Natural killer cell (primary cell): ENCODE data around the gene SNCB. TPM values are rescaled to one million over a fixed set of nuclear protein-coding genes. Genes with fewer than 3 reads are reported as not detected.

ENCODE experiments used
- ATAC-seq, 3 donors: fragments of 150-1000 bp in 2 of 3; fragments of 200-7000 bp in 1 of 3; cut with Tn5 transposase; 1 replicate in 1 of 3; 2 replicates in 2 of 3; pipeline ENCODE4 v1.10.0; 2021; ENCODE audit warnings: mild to moderate bottlenecking in 2 of 3, moderate library complexity in 2 of 3
- DNase-seq, 2 donors: peaks; one replicate each; pipeline versions ENCODE4 v3.0.0 to v3.0.0-alpha.2; 2013 to 2021; ENCODE audit warnings: mixed read lengths in 1 of 2
- H3K27ac ChIP-seq: one replicate; pipeline ENCODE4 v1.5.1; 2013; ENCODE audit warnings: mild to moderate bottlenecking, low read length
- H3K27me3 ChIP-seq: one replicate; pipeline ENCODE4 v1.6.1; 2013; ENCODE audit warnings: low read length; ENCODE audit not compliant: control insufficient read depth, insufficient read depth
- H3K36me3 ChIP-seq: one replicate; pipeline ENCODE4 v1.6.1; 2013; ENCODE audit warnings: low read length; ENCODE audit not compliant: control insufficient read depth, insufficient read depth
- H3K4me1 ChIP-seq: one replicate; pipeline ENCODE4 v1.6.1; 2013; ENCODE audit warnings: low read length; ENCODE audit not compliant: control insufficient read depth, insufficient read depth
- H3K4me3 ChIP-seq: one replicate; pipeline ENCODE4 v1.5.1; 2013; ENCODE audit warnings: low read length
- H3K9me3 ChIP-seq: one replicate; pipeline ENCODE4 v1.6.1; 2013; ENCODE audit warnings: low read length; ENCODE audit not compliant: control insufficient read depth, insufficient read depth
- H3K27ac Mint-ChIP-seq, 2 donors: one replicate each; pipeline ENCODE4 v1.8.0; 2022; ENCODE audit warnings: mild to moderate bottlenecking in 2 of 2, mixed read lengths in 2 of 2, moderate library complexity in 1 of 2
- H3K27me3 Mint-ChIP-seq, 2 donors: one replicate each; pipeline ENCODE4 v1.8.0; 2022; ENCODE audit warnings: low read depth in 2 of 2, mixed read lengths in 2 of 2
- H3K36me3 Mint-ChIP-seq: one replicate; pipeline ENCODE4 v1.8.0; 2022; ENCODE audit warnings: mixed read lengths
- H3K4me1 Mint-ChIP-seq, 2 donors: one replicate each; pipeline ENCODE4 v1.8.0; 2022; ENCODE audit warnings: mixed read lengths in 2 of 2
- H3K4me3 Mint-ChIP-seq: one replicate; pipeline ENCODE4 v1.8.0; 2022; ENCODE audit warnings: mild to moderate bottlenecking, moderate library complexity, mixed read lengths
- H3K9me3 Mint-ChIP-seq, 2 donors: one replicate each; pipeline ENCODE4 v1.8.0; 2022; ENCODE audit warnings: mixed read lengths in 2 of 2
- CTCF ChIP-seq: fragments of 200-600 bp; IDR thresholded peaks from one replicate; pipeline ENCODE4 v1.8.0; 2022; ENCODE audit warnings: antibody characterized with exemption
- WGBS: methylation state at CpG from one replicate; pipeline ENCODE4 v1.1.7; 2013; ENCODE audit warnings: missing lambda C conversion rate; ENCODE audit not compliant: insufficient coverage; 5-methylcytosine and 5-hydroxymethylcytosine counted together
- intact Hi-C: fragments of 100-400 bp; cut with micrococcal nuclease; formaldehyde crosslinking; loops from one replicate; pipeline ENCODE4 v1.14.2; 2022
- total RNA-seq, 4 donors: library from RNA; stranded (reverse); fragments of 120-200 nt in 1 of 4; gene quantifications; one replicate each; pipeline versions ENCODE4 v1.2.3 to v1.2.4, GENCODE V29; 2013 to 2022

Gene SNCB
- total RNA-seq, 3 donors from 2014 or later (not counting 1 experiment from before 2014, with no cell fraction given) = not detected

- no peaks in the 10 kb centered on the region for H3K4me1 ChIP-seq
- Mint-ChIP-seq H3K9me3 (no peaks in the 10 kb centered on the region), H3K36me3 (no peaks in the 10 kb centered on the region), H3K27ac (no peak overlapping the region), H3K4me3 (no peak overlapping the region), H3K27me3 (no peaks in the 10 kb centered on the region), H3K4me1 (no peaks in the 10 kb centered on the region)
- WGBS = 81% methylated on average over 4 of the region's 4 CpGs
- DNase-seq (no peak), ATAC-seq (no peak)
- no peaks in the 10 kb centered on the region for H3K36me3 ChIP-seq
- intact Hi-C loops = loop anchor here (10.0 kb wide), 1 partner anchor 855 kb away; no protein-coding TSS in a partner anchor
- peaks cover 2% of the 10 kb centered on the region for H3K9me3 ChIP-seq
- TF ChIP-seq CTCF = no peak
- no peak overlapping the region for H3K27ac ChIP-seq
- H3K4me3 ChIP-seq = no peak overlapping the region
- no peaks in the 10 kb centered on the region for H3K27me3 ChIP-seq
Observed at GRCh38 chr5:176579323-176579722, 51.0 kb downstream of the SNCB start.

GRCh38 chr5:176578391-176578808 is 51.9 kb downstream of the SNCB start:
- peak; percentile 22 for TF ChIP-seq CTCF
- intact Hi-C loops = loop anchor here (10.0 kb wide), 1 partner anchor 854 kb away; no protein-coding TSS in a partner anchor
- Histone ChIP-seq H3K27me3 (no peaks in the 10 kb centered on the region), H3K27ac (no peak overlapping the region), H3K9me3 (no peaks in the 10 kb centered on the region), H3K4me3 (no peak overlapping the region), H3K36me3 (no peaks in the 10 kb centered on the region), H3K4me1 (peaks cover 7% of the 10 kb centered on the region)
- WGBS = 55% methylated on average over 15 of the region's 15 CpGs
- H3K4me3 Mint-ChIP-seq = no peak overlapping the region
- no peaks in the 10 kb centered on the region for H3K36me3 Mint-ChIP-seq
- H3K4me1 Mint-ChIP-seq = peaks cover 0 to 6% of the 10 kb centered on the region in 2 donors
- peak in 2 of 3 donors; percentile 56 to 63 for ATAC-seq
- DNase-seq = peak in 1 of 2 donors; percentile 68
- no peaks in the 10 kb centered on the region for H3K27me3 Mint-ChIP-seq
- H3K9me3 Mint-ChIP-seq = no peaks in the 10 kb centered on the region
- no peak overlapping the region for H3K27ac Mint-ChIP-seq

GRCh38 chr5:176577312-176578176 is 52.8 kb downstream of the SNCB start:
- H3K36me3 ChIP-seq = no peaks in the 10 kb centered on the region
- no peaks in the 10 kb centered on the region for H3K9me3 ChIP-seq
- no peak overlapping the region for H3K27ac ChIP-seq
- intact Hi-C loops = loop anchor here (10.0 kb wide), 1 partner anchor 853 kb away; no protein-coding TSS in a partner anchor
- Mint-ChIP-seq H3K9me3 (no peaks in the 10 kb centered on the region), H3K4me1 (peaks cover 0 to 12% of the 10 kb centered on the region in 2 donors), H3K27me3 (peaks cover 0 to 6% of the 10 kb centered on the region in 2 donors), H3K36me3 (no peaks in the 10 kb centered on the region), H3K27ac (no peak overlapping the region), H3K4me3 (no peak overlapping the region)
- no peak overlapping the region for H3K4me3 ChIP-seq
- ATAC-seq (no peak), DNase-seq (no peak)
- 76% methylated on average over 36 of the region's 36 CpGs for WGBS
- TF ChIP-seq CTCF = no peak
- no peaks in the 10 kb centered on the region for H3K27me3 ChIP-seq
- H3K4me1 ChIP-seq = peaks cover 7% of the 10 kb centered on the region
